Fibroblast of skin of scalp (primary cell): Measurements from ENCODE around the gene KCND2.

Experiments used
- DNase-seq: peaks from one replicate; pipeline ENCODE4 v3.0.0-alpha.2; 2013

Gene KCND2

GRCh38 chr7:120412139-120413050, 139.4 kb downstream of the KCND2 start:
- no peak for DNase-seq

GRCh38 chr7:120413164-120413563, 140.2 kb downstream of the KCND2 start:
- DNase-seq, result no peak

GRCh38 chr7:120417244-120417979, 144.4 kb downstream of the KCND2 start:
- DNase-seq, result no peak

GRCh38 chr7:120421151-120421651, 148.2 kb downstream of the KCND2 start:
- DNase-seq, result no peak

GRCh38 chr7:120431016-120431415, 158.0 kb downstream of the KCND2 start:
- no peak for DNase-seq

GRCh38 chr7:120436487-120437060, 163.6 kb downstream of the KCND2 start:
- no peak for DNase-seq

GRCh38 chr7:120441850-120442249, 168.9 kb downstream of the KCND2 start:
- no peak for DNase-seq

GRCh38 chr7:120442838-120443237, 169.9 kb downstream of the KCND2 start:
- no peak for DNase-seq

- no peak for DNase-seq
Observed at GRCh38 chr7:120444650-120445049, 171.7 kb downstream of the KCND2 start.

GRCh38 chr7:120445276-120445675, 172.3 kb downstream of the KCND2 start:
- DNase-seq, result no peak

GRCh38 chr7:120452665-120453064, 179.7 kb downstream of the KCND2 start:
- no peak for DNase-seq

GRCh38 chr7:120456699-120457098, 183.7 kb downstream of the KCND2 start:
- no peak for DNase-seq

- no peak for DNase-seq
Observed at GRCh38 chr7:120460949-120461348, 188.0 kb downstream of the KCND2 start.

- DNase-seq, result peak; percentile 35
Observed at GRCh38 chr7:120462991-120463390, 190.0 kb downstream of the KCND2 start.

- no peak for DNase-seq
Observed at GRCh38 chr7:120464104-120464503, 191.1 kb downstream of the KCND2 start.

- no peak for DNase-seq
Observed at GRCh38 chr7:120467676-120468075, 194.7 kb downstream of the KCND2 start.

- DNase-seq, result no peak
Observed at GRCh38 chr7:120468611-120469010, 195.6 kb downstream of the KCND2 start.

- DNase-seq, result no peak
Observed at GRCh38 chr7:120472892-120473291, 199.9 kb downstream of the KCND2 start.

- DNase-seq, result no peak
Observed at GRCh38 chr7:120473352-120473751, 200.4 kb downstream of the KCND2 start.

GRCh38 chr7:120475994-120476393, 203.0 kb downstream of the KCND2 start:
- no peak for DNase-seq

- no peak for DNase-seq
Observed at GRCh38 chr7:120480472-120480871, 207.5 kb downstream of the KCND2 start.

- DNase-seq, result no peak
Observed at GRCh38 chr7:120480930-120481329, 208.0 kb downstream of the KCND2 start.

GRCh38 chr7:120486164-120486563, 213.2 kb downstream of the KCND2 start:
- DNase-seq, result no peak
